HG02970 (cell line): ENCODE measurements around the gene PRL.

Experiments used
- ATAC-seq: cut with Tn5 transposase; IDR thresholded peaks from one replicate; pipeline ENCODE4 v1.9.1; 2021; ENCODE audit warnings: mild to moderate bottlenecking, moderate library complexity, moderate number of reproducible peaks; ENCODE audit not compliant: unreplicated experiment, low FRiP score

PRL gene

DNA sequence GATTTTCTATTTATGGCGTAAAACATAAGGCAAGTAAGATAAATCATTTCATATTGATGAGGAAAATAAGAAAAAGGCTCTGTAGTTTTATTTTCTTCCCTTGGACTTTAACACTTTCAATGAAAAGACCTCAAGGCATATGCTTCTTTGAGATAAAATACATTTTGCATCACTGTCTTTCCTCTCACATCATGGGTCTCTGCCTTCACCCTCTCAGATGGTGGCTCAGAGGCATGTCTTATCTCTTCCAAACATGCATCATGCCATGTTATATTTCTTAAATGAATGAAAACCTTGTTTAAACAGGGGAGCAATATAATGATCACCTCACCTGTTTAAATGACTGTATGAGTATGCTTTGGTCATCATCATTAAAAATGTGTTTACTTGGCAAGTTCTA lies 59.3 kb downstream of the PRL start:
- no peak for ATAC-seq
